SW480 (cell line): ENCODE measurements around the gene ESYT2.
"Not testable (repeated sequence)": the region's sequence is repeated elsewhere in the genome, so short reads cannot be mapped to it uniquely, and the experiment has no call there.

Experiments
- DNase-seq: peaks from one replicate; pipeline ENCODE4 v3.0.0-alpha.2; 2016; ENCODE audit warnings: low spot score

ESYT2 gene

GRCh38 chr7:158724658-158725505, 104.4 kb downstream of the ESYT2 start:
- no peak for DNase-seq

GRCh38 chr7:158723714-158724385, 105.5 kb downstream of the ESYT2 start:
- DNase-seq = no peak

GRCh38 chr7:158723266-158723665, 106.0 kb downstream of the ESYT2 start:
- DNase-seq = no peak

- no peak for DNase-seq
Measured at GRCh38 chr7:158722574-158723237, 106.6 kb downstream of the ESYT2 start.

GRCh38 chr7:158720112-158720511, 109.2 kb downstream of the ESYT2 start:
- DNase-seq = no peak

- DNase-seq = no peak
Measured at GRCh38 chr7:158716802-158717201, 112.5 kb downstream of the ESYT2 start.

GRCh38 chr7:158710651-158711102, 118.6 kb downstream of the ESYT2 start:
- peak; percentile 21 for DNase-seq

- DNase-seq = no peak
Measured at GRCh38 chr7:158707610-158708009, 121.7 kb downstream of the ESYT2 start.

GRCh38 chr7:158706710-158707590, 122.4 kb downstream of the ESYT2 start:
- DNase-seq = no peak

GRCh38 chr7:158706273-158706704, 123.0 kb downstream of the ESYT2 start:
- no peak for DNase-seq

GRCh38 chr7:158705234-158705850, 124.0 kb downstream of the ESYT2 start:
- DNase-seq = peak; percentile 7

- peak; percentile 96 for DNase-seq
Measured at GRCh38 chr7:158704524-158705233, 124.6 kb downstream of the ESYT2 start, which contains the start of gene NCAPG2. Gene NCAPG2 (minus strand): TSS chr7:158704804. CDS start chr7:158701899, 2,905 bp downstream.

- not testable (repeated sequence) for DNase-seq
Measured at GRCh38 chr7:158703679-158704523, 125.4 kb downstream of the ESYT2 start.

- DNase-seq = no peak
Measured at GRCh38 chr7:158702944-158703343, 126.4 kb downstream of the ESYT2 start.

GRCh38 chr7:158702196-158702595, 127.1 kb downstream of the ESYT2 start:
- no peak for DNase-seq

- DNase-seq = no peak
Measured at GRCh38 chr7:158700008-158700407, 129.3 kb downstream of the ESYT2 start.

- DNase-seq = no peak
Measured at GRCh38 chr7:158699341-158699740, 130.0 kb downstream of the ESYT2 start.

- DNase-seq = no peak
Measured at GRCh38 chr7:158698657-158699195, 130.6 kb downstream of the ESYT2 start.

GRCh38 chr7:158697597-158697996, 131.7 kb downstream of the ESYT2 start:
- DNase-seq = not testable (repeated sequence)
